Mesenchymal stem cell (in vitro differentiated cells and primary cell): ENCODE measurements around the gene SLC9C2. TPM values are rescaled to one million over a fixed set of nuclear protein-coding genes. Genes with fewer than 3 reads are reported as not detected.

Experiments
- DNase-seq: peaks from one replicate; pipeline ENCODE4 v3.0.0-alpha.2; 2013
- H2AFZ ChIP-seq: one replicate; pipeline ENCODE4 v1.6.1; 2013; ENCODE audit warnings: low read depth, mild to moderate bottlenecking, control low read depth, inconsistent platforms, low read length, moderate library complexity
- H2AK5ac ChIP-seq: 2 replicates; pipeline ENCODE4 v1.6.1; 2013; ENCODE audit warnings: low read length, moderate library complexity, mild to moderate bottlenecking, inconsistent platforms; ENCODE audit not compliant: severe bottlenecking
- H2BK120ac ChIP-seq: one replicate; pipeline ENCODE4 v1.6.1; 2013; ENCODE audit warnings: low read depth, mild to moderate bottlenecking, inconsistent platforms, low read length, moderate library complexity
- H2BK12ac ChIP-seq, 2 experiments: one replicate each; pipeline ENCODE4 v1.6.1; 2013; ENCODE audit warnings: inconsistent platforms in 2 of 2, low read length in 2 of 2, mild to moderate bottlenecking in 2 of 2, moderate library complexity in 2 of 2, control low read depth in 1 of 2
- H2BK15ac ChIP-seq: one replicate; pipeline ENCODE4 v1.6.1; 2013; ENCODE audit warnings: mild to moderate bottlenecking, low read depth, inconsistent platforms; ENCODE audit not compliant: poor library complexity, severe bottlenecking
- H2BK5ac ChIP-seq: 2 replicates; pipeline ENCODE4 v1.6.1; 2013; ENCODE audit warnings: low read depth, mild to moderate bottlenecking, low read length, control low read depth, inconsistent platforms; ENCODE audit not compliant: poor library complexity, severe bottlenecking
- H3K14ac ChIP-seq, 2 experiments: one replicate each; pipeline ENCODE4 v1.6.1; 2013; ENCODE audit warnings: inconsistent platforms in 2 of 2, low read length in 2 of 2, control low read depth in 1 of 2, mild to moderate bottlenecking in 1 of 2, moderate library complexity in 1 of 2
- H3K18ac ChIP-seq, 2 experiments: one replicate each; pipeline ENCODE4 v1.6.1; 2013; ENCODE audit warnings: inconsistent platforms in 2 of 2, low read length in 2 of 2, control low read depth in 1 of 2, low read depth in 1 of 2, mild to moderate bottlenecking in 1 of 2
- H3K23ac ChIP-seq, 2 experiments: one replicate each; pipeline ENCODE4 v1.6.1; 2013; ENCODE audit warnings: inconsistent platforms in 2 of 2, low read length in 2 of 2, mild to moderate bottlenecking in 2 of 2, moderate library complexity in 2 of 2, control low read depth in 1 of 2
- H3K27ac ChIP-seq: 2 replicates; pipeline ENCODE4 v1.5.1; 2013; ENCODE audit warnings: mild to moderate bottlenecking, moderate library complexity, low read length, control low read depth, inconsistent platforms; ENCODE audit not compliant: poor library complexity, severe bottlenecking
- H3K27me3 ChIP-seq, 2 experiments: 2 replicates each; pipeline versions ENCODE4 v1.6.1 to v1.7.0; 2013; ENCODE audit warnings: low read length in 2 of 2, mild to moderate bottlenecking in 2 of 2, moderate library complexity in 2 of 2, control low read depth in 1 of 2, inconsistent platforms in 1 of 2; ENCODE audit not compliant: control insufficient read depth in 1 of 2, insufficient read depth in 1 of 2
- H3K36me3 ChIP-seq, 2 experiments: 2 replicates each; pipeline versions ENCODE4 v1.6.1 to v1.7.0; 2013; ENCODE audit warnings: low read length in 2 of 2, control low read depth in 1 of 2, inconsistent platforms in 1 of 2, low read depth in 1 of 2, mild to moderate bottlenecking in 1 of 2; ENCODE audit not compliant: insufficient read depth in 2 of 2, control insufficient read depth in 1 of 2
- H3K4ac ChIP-seq, 2 experiments: one replicate each; pipeline ENCODE4 v1.6.1; 2013; ENCODE audit warnings: inconsistent platforms in 2 of 2, low read length in 2 of 2, mild to moderate bottlenecking in 2 of 2, moderate library complexity in 2 of 2, control low read depth in 1 of 2, low read depth in 1 of 2
- H3K4me1 ChIP-seq: 2 replicates; pipeline ENCODE4 v1.6.1; 2013; ENCODE audit warnings: low read depth, low read length, control low read depth; ENCODE audit not compliant: control insufficient read depth, insufficient read depth
- H3K4me2 ChIP-seq: 2 replicates; pipeline ENCODE4 v1.6.1; 2013; ENCODE audit warnings: low read length, mild to moderate bottlenecking, inconsistent platforms; ENCODE audit not compliant: poor library complexity, severe bottlenecking
- H3K4me3 ChIP-seq, 2 experiments: 2 replicates each; pipeline versions ENCODE4 v1.5.1 to v1.7.0; 2013; ENCODE audit warnings: low read length in 2 of 2, mild to moderate bottlenecking in 2 of 2, control low read depth in 1 of 2, low read depth in 1 of 2; ENCODE audit not compliant: insufficient read depth in 1 of 2
- H3K79me1 ChIP-seq: replicated peaks from 2 replicates; pipeline ENCODE4 v1.6.1; 2013; ENCODE audit warnings: mild to moderate bottlenecking, control low read depth, low read length, inconsistent platforms; ENCODE audit not compliant: poor library complexity, severe bottlenecking
- H3K9ac ChIP-seq: 2 replicates; pipeline ENCODE4 v1.7.0; 2013; ENCODE audit warnings: mild to moderate bottlenecking, low read length, moderate library complexity
- H3K9me3 ChIP-seq: 2 replicates; pipeline ENCODE4 v1.7.0; 2013; ENCODE audit warnings: mild to moderate bottlenecking, low read length; ENCODE audit not compliant: control insufficient read depth
- H4K8ac ChIP-seq: one replicate; pipeline ENCODE4 v1.6.1; 2013; ENCODE audit warnings: inconsistent platforms, mild to moderate bottlenecking, low read length, moderate library complexity
- H4K91ac ChIP-seq: one replicate; pipeline ENCODE4 v1.6.1; 2013; ENCODE audit warnings: mild to moderate bottlenecking, low read length, inconsistent platforms
- WGBS: methylation state at CpG from one replicate; pipeline ENCODE4 v1.1.7; 2013; ENCODE audit warnings: mixed read lengths; 5-methylcytosine and 5-hydroxymethylcytosine counted together
- polyA plus RNA-seq, 2 experiments: library from polyadenylated mRNA; stranded (reverse); fragments of 200-250 nt; gene quantifications; one replicate each; pipeline ENCODE4 v1.2.3, GENCODE V29; 2013

Gene SLC9C2, protein sequence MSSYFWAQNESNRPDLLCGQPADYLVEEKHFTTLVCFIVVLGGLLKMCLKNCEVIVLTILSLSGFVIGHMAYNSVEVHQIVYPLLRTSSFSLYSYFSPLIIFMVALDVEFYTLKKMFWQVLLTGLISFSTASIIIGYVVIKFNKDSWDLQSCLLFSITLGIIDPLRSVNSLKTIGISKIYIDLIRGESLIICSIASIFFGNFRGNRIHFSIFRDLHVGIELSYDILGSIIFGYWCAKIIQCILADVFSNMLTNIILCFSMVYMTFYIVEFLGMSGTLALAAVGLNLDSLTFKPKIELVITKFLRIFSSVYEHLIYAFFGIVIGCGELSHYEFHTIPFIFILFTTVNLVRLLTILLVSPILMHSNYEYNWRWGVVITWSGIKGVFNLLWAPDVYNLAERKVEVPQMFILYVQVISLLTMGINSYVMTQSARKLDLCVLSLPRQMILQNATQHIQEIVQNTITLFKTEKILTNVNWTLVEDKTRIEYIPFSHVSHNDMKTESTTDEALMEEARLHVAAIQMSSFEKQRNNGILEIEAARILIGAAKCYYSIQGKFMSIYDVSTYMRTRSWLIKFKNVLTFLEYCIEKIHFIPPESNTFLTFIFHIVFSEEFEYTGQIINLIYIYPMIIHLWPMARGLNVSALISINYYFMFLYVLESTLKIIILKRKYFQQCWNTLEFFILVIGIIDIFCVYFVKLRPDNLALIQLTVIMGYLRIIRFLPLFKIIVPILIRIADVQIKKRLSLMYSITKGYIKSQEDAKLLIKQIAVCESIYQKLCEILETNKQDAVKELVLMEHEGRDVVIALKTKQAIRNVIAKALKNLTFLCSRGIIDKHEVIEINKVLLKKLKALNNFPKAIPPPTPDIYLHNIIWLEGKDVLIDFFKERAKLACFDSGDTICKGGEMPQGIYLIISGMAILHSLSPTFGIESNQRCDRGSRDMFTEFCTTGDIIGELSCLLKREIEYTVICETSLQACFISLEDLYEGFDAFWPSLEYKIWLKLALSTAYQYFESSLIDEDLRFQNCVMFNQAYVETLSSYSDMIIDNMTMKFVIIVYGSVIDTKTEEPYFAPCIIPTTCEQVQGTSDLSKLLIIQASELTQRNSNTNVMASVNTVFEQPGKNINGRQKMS
- not detected for polyA plus RNA-seq (2013, experiment 1 of 2)
- not detected for polyA plus RNA-seq (2013, experiment 2 of 2)

DNA sequence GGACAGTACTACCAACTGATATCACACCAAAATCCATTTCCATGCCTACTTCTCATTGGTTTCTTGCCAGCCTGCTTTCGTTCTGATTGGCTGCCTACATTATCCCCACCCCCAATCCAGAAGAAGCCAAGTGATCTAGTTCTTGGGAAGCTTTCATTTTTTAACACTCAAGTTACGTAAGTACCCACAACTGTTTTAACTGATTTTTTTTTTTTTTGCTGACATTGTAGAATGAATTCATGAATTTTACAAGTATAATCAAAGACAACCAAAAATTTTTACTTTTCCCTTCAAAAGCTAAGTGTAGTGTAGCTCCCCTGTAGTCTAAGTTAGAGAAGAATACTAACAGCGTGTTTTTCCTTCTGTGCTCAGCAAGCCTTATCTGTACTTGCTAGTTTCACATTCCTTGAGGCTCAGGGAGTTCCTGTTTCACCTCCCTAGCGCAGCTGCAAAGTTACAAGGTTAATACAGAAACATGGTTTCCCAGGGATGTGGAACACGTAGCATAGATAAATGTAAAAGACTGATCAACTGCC, at the start of gene SLC9C2:
SLC9C2 (minus strand) TSS at position 17 of the 536 bp plus-strand sequence. CDS start 1,296 bp downstream, outside the sequence.
- peak within 1 kb of the TSS in 1 of 2 experiments; percentile 65 for H3K4me3 ChIP-seq
- no peak within 1 kb of the TSS for H2AK5ac ChIP-seq
- no peak within 1 kb of the TSS for H3K27ac ChIP-seq
- no peak within 1 kb of the TSS for H2BK12ac ChIP-seq
- peak within 1 kb of the TSS; percentile 72 for H3K9ac ChIP-seq
- H3K4ac ChIP-seq = no peak within 1 kb of the TSS
- no peak within 1 kb of the TSS for H3K14ac ChIP-seq
- no peaks in the 10 kb centered on the region for H3K9me3 ChIP-seq
- H3K79me1 ChIP-seq = no peaks in the 10 kb centered on the region
- H2AFZ ChIP-seq = peak within 1 kb of the TSS; percentile 56
- no peak within 1 kb of the TSS for H4K91ac ChIP-seq
- no peaks in the 10 kb centered on the region for H3K36me3 ChIP-seq
- no peaks in the 10 kb centered on the region for H3K4me1 ChIP-seq
- no peak within 1 kb of the TSS for H3K4me2 ChIP-seq
- DNase-seq = peak; percentile 15
- no peak within 1 kb of the TSS for H2BK15ac ChIP-seq
- no peak within 1 kb of the TSS for H2BK5ac ChIP-seq
- no peak within 1 kb of the TSS for H4K8ac ChIP-seq
- no peak within 1 kb of the TSS for H2BK120ac ChIP-seq
- 56% methylated on average over 4 of the region's 5 CpGs for WGBS
- H3K18ac ChIP-seq = no peak within 1 kb of the TSS
- no peak within 1 kb of the TSS for H3K23ac ChIP-seq
- no peaks in the 10 kb centered on the region for H3K27me3 ChIP-seq

DNA sequence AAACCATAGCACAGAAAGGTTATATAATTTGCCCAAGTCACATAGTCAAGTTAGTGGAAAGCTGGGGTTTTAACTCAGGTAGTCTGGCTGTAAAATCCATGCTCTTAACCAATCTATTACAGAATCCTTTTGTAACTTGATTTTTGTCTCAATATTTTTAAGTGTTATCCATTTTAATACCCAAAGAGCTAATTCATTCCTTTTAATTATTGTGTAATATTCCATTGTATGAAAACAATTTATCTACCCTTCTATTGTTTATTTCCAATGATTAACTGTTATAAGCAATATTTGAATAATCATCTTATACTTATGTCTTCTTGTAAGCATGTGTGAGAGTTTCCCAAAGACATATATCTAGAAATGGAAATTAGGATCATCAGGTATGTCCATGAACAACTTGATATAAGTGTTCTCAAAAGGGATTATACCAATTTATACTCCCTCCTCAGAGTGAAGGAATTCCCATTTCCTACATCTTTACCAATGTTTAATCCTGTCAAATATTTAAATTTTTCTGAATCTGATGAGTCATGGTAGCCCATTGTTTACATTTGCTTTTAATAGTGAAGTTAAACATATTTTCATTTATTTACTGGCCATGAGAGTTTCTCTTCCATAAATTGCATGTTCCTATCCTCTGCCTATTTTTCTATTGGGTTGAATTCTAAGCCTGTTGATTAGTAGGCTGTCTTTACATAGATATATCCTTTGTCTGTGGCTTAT, 46.2 kb upstream of the SLC9C2 start:
- Histone ChIP-seq H3K36me3 (no peaks in the 10 kb centered on the region), H3K18ac (no peak overlapping the region), H3K14ac (no peak overlapping the region), H2BK120ac (no peak overlapping the region), H3K9ac (no peak overlapping the region), H2AK5ac (no peak overlapping the region), H2BK5ac (no peak overlapping the region), H3K23ac (no peak overlapping the region), H4K91ac (no peak overlapping the region), H3K4ac (no peak overlapping the region), H3K4me2 (no peak overlapping the region), H3K4me1 (no peaks in the 10 kb centered on the region), H2AFZ (no peak overlapping the region), H4K8ac (no peak overlapping the region), H2BK12ac (no peak overlapping the region), H2BK15ac (no peak overlapping the region), H3K4me3 (no peak overlapping the region), H3K27ac (no peak overlapping the region), H3K9me3 (no peaks in the 10 kb centered on the region), H3K79me1 (no peaks in the 10 kb centered on the region), H3K27me3 (no peaks in the 10 kb centered on the region)
- DNase-seq = no peak

DNA sequence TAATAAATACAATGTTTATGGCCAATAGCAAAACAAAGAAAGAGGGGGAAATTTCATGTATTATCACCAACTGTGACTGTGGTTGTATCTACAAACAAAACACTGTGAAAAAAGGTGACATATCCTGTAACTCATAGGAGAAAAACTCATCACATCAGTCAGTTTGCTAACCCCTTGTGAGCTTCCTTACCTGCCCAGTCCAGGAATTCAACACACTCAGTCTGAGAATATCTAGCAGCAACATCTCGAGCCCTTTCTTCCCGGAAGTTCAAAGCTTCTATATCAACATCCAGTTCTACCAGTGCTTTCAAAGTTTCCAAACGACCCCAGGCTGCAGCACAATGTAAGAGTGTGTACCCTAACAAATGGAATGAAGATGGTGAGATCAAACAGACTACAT, 43.8 kb upstream of the SLC9C2 start:
- Histone ChIP-seq H3K27ac (no peak overlapping the region), H3K4me1 (no peaks in the 10 kb centered on the region), H2BK12ac (no peak overlapping the region), H3K14ac (no peak overlapping the region), H2BK15ac (no peak overlapping the region), H3K4me2 (no peak overlapping the region), H3K79me1 (no peaks in the 10 kb centered on the region), H3K4ac (no peak overlapping the region), H3K36me3 (no peaks in the 10 kb centered on the region), H2BK5ac (no peak overlapping the region), H3K18ac (no peak overlapping the region), H4K91ac (no peak overlapping the region), H3K4me3 (no peak overlapping the region), H2BK120ac (no peak overlapping the region), H2AFZ (no peak overlapping the region), H3K9ac (no peak overlapping the region), H3K27me3 (no peaks in the 10 kb centered on the region), H2AK5ac (no peak overlapping the region), H3K23ac (no peak overlapping the region), H3K9me3 (no peaks in the 10 kb centered on the region), H4K8ac (no peak overlapping the region)
- WGBS = no CpG with 5 or more reads among the region's 3 CpGs
- no peak for DNase-seq
